Measurements from ENCODE around the gene DNAH3. TPM values are rescaled to one million over a fixed set of nuclear protein-coding genes. Genes with fewer than 3 reads are reported as not detected.

DNAH3 gene
- total RNA-seq, 1 experiment from 2014 or later: 0.57 TPM

DNA sequence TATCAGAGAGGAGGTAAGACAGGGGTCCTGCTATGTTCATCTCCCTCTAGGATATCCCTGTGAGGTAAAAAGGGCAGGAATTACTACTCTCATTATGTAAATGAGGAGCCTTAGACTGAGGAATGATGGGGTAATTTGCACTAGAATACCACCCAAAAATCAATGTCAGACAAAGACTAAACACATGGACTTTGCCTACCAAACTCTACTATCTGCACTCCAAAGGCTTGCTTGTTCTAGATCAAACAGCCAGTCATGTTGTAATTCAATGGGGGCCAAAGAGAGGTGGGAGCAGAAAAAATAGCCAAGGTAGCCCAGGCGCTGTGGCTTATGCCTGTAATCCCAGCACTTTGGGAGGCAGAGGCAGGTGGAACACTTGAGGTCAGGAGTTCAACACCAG lies 129.3 kb downstream of the DNAH3 start (continued):
- TF ChIP-seq ZNF423 (CRISPR knock-in tag; IDR thresholded peaks at IDR 0.05): no peak
- TF ChIP-seq ZBTB21 (CRISPR knock-in tag; IDR thresholded peaks at IDR 0.05; ENCODE audit: borderline replicate concordance): no peak
- TF ChIP-seq, protein P1, sequence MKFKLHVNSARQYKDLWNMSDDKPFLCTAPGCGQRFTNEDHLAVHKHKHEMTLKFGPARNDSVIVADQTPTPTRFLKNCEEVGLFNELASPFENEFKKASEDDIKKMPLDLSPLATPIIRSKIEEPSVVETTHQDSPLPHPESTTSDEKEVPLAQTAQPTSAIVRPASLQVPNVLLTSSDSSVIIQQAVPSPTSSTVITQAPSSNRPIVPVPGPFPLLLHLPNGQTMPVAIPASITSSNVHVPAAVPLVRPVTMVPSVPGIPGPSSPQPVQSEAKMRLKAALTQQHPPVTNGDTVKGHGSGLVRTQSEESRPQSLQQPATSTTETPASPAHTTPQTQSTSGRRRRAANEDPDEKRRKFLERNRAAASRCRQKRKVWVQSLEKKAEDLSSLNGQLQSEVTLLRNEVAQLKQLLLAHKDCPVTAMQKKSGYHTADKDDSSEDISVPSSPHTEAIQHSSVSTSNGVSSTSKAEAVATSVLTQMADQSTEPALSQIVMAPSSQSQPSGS (CRISPR knock-in tag; IDR thresholded peaks at IDR 0.05; ENCODE audit: borderline replicate concordance, low read depth): no peak
- TF ChIP-seq ZNF232 (CRISPR knock-in tag; IDR thresholded peaks at IDR 0.05): no peak
- TF ChIP-seq FOXP1 (CRISPR knock-in tag; IDR thresholded peaks at IDR 0.05; ENCODE audit: borderline replicate concordance): no peak
- TF ChIP-seq, protein P2, sequence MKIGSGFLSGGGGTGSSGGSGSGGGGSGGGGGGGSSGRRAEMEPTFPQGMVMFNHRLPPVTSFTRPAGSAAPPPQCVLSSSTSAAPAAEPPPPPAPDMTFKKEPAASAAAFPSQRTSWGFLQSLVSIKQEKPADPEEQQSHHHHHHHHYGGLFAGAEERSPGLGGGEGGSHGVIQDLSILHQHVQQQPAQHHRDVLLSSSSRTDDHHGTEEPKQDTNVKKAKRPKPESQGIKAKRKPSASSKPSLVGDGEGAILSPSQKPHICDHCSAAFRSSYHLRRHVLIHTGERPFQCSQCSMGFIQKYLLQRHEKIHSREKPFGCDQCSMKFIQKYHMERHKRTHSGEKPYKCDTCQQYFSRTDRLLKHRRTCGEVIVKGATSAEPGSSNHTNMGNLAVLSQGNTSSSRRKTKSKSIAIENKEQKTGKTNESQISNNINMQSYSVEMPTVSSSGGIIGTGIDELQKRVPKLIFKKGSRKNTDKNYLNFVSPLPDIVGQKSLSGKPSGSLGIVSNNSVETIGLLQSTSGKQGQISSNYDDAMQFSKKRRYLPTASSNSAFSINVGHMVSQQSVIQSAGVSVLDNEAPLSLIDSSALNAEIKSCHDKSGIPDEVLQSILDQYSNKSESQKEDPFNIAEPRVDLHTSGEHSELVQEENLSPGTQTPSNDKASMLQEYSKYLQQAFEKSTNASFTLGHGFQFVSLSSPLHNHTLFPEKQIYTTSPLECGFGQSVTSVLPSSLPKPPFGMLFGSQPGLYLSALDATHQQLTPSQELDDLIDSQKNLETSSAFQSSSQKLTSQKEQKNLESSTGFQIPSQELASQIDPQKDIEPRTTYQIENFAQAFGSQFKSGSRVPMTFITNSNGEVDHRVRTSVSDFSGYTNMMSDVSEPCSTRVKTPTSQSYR (CRISPR knock-in tag; IDR thresholded peaks at IDR 0.05): no peak
- TF ChIP-seq, protein P3, sequence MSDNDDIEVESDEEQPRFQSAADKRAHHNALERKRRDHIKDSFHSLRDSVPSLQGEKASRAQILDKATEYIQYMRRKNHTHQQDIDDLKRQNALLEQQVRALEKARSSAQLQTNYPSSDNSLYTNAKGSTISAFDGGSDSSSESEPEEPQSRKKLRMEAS (CRISPR knock-in tag; IDR thresholded peaks at IDR 0.05): no peak
- no peak for TF ChIP-seq ZNF396 (CRISPR knock-in tag; IDR thresholded peaks at IDR 0.05; ENCODE audit: borderline replicate concordance)

DNA sequence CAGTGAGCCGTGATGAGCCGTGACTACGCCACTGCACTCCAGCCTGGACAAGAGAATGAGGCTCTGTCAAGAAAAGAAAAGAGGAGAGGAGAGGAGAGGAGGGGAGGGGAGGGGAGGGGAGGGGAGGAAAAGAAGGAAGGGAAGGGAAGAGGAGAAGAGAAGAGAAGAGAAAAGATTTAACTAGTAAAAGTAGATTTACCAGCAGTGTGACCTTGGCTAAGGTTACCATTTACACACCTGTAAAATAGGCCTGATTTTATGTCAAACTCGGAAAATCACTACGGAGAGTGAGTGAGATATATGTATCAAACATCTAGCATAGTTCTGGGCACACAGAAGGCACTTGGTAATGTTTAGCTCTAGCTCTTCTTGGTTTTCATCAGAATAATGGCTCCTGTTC lies 140.8 kb downstream of the DNAH3 start:
- H3K4me3 Mint-ChIP-seq: no peak overlapping the region
- ATAC-seq: no peak
- peaks cover 17% of the 10 kb centered on the region for H3K9me3 Mint-ChIP-seq
- no peak overlapping the region for H3K27ac Mint-ChIP-seq
- CTCF ChIA-PET: interaction anchor here (2.2 kb wide), 1 partner anchor 8 kb away, joined by 11 read pairs; no protein-coding TSS in a partner anchor
- POLR2A ChIA-PET: no interaction called here
- DNase-seq (ENCODE audit: low spot score): no peak
- H3K27me3 Mint-ChIP-seq (ENCODE audit: low read depth): 0 out of 2 replicates have a peak, but pooled peaks cover 3% of the 10 kb centered on the region
- H3K36me3 Mint-ChIP-seq: peaks cover 8% of the 10 kb centered on the region
- no peaks in the 10 kb centered on the region for H3K4me1 Mint-ChIP-seq
- TF ChIP-seq PRRX2 (CRISPR knock-in tag; IDR thresholded peaks at IDR 0.05): no peak
- TF ChIP-seq, protein P4, sequence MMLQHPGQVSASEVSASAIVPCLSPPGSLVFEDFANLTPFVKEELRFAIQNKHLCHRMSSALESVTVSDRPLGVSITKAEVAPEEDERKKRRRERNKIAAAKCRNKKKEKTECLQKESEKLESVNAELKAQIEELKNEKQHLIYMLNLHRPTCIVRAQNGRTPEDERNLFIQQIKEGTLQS (CRISPR knock-in tag; conservative IDR thresholded peaks at IDR 0.05): no peak
- no peak for TF ChIP-seq RORB (CRISPR knock-in tag; IDR thresholded peaks at IDR 0.05)
- TF ChIP-seq, protein P5, sequence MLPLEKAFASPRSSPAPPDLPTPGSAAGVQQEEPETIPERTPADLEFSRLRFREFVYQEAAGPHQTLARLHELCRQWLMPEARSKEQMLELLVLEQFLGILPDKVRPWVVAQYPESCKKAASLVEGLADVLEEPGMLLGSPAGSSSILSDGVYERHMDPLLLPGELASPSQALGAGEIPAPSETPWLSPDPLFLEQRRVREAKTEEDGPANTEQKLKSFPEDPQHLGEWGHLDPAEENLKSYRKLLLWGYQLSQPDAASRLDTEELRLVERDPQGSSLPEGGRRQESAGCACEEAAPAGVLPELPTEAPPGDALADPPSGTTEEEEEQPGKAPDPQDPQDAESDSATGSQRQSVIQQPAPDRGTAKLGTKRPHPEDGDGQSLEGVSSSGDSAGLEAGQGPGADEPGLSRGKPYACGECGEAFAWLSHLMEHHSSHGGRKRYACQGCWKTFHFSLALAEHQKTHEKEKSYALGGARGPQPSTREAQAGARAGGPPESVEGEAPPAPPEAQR (CRISPR knock-in tag; IDR thresholded peaks at IDR 0.05): no peak
- TF ChIP-seq KAT7 (CRISPR knock-in tag; IDR thresholded peaks at IDR 0.05; ENCODE audit: borderline replicate concordance): no peak
- no peak for TF ChIP-seq MXD4 (CRISPR knock-in tag; IDR thresholded peaks at IDR 0.05; ENCODE audit: borderline replicate concordance)
- no peak for TF ChIP-seq CREB1 (CRISPR knock-in tag; IDR thresholded peaks at IDR 0.05)
- TF ChIP-seq SOX15 (CRISPR knock-in tag; IDR thresholded peaks at IDR 0.05): no peak
- TF ChIP-seq, protein P6, sequence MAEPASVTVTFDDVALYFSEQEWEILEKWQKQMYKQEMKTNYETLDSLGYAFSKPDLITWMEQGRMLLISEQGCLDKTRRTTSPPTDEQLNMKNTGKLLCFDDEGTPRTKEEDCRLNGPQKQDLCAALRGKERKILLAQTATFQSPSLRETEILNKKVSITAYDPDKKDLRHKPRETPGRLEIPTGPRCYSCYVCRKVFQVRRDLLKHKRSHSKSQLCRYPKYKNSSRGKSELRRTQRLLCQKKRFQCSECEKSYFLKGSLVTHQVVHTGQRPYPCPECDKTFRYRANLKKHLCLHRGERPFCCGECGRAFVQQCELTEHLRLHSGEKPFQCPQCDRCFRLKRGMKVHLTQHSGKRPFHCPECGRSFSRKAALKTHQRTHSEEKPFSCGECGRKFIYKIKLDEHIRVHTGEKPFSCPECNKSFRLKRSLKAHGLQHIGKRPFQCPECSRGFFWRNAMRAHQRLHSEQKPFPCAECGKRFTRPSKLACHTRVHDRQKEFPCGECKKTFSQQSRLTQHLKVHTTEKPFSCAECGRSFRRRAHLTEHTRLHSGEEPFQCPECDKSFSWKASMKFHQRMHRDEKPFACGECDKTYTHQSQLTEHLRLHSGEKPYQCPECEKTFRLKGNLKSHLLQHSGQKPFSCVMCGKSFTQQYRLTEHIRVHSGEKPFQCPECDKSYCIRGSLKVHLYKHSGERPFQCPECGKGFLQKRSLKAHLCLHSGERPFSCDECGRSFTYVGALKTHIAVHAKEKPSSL (CRISPR knock-in tag; conservative IDR thresholded peaks at IDR 0.05): no peak
- TF ChIP-seq, protein P7, sequence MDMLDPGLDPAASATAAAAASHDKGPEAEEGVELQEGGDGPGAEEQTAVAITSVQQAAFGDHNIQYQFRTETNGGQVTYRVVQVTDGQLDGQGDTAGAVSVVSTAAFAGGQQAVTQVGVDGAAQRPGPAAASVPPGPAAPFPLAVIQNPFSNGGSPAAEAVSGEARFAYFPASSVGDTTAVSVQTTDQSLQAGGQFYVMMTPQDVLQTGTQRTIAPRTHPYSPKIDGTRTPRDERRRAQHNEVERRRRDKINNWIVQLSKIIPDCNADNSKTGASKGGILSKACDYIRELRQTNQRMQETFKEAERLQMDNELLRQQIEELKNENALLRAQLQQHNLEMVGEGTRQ (CRISPR knock-in tag; IDR thresholded peaks at IDR 0.05): no peak
- no peak for TF ChIP-seq ZNF121 (CRISPR knock-in tag; IDR thresholded peaks at IDR 0.05)
- TF ChIP-seq EMX1 (CRISPR knock-in tag; IDR thresholded peaks at IDR 0.05): no peak
- TF ChIP-seq, protein P8, sequence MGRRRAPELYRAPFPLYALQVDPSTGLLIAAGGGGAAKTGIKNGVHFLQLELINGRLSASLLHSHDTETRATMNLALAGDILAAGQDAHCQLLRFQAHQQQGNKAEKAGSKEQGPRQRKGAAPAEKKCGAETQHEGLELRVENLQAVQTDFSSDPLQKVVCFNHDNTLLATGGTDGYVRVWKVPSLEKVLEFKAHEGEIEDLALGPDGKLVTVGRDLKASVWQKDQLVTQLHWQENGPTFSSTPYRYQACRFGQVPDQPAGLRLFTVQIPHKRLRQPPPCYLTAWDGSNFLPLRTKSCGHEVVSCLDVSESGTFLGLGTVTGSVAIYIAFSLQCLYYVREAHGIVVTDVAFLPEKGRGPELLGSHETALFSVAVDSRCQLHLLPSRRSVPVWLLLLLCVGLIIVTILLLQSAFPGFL (CRISPR knock-in tag; IDR thresholded peaks at IDR 0.05; ENCODE audit: borderline replicate concordance): no peak
